Stimulated activated naive CD4-positive, alpha-beta T cell treated with Interleukin-2 at 50 U/mL for 16 hours (primary cell): Measurements from ENCODE around the gene COQ5.
"Not testable (repeated sequence)": the region's sequence is repeated elsewhere in the genome, so short reads cannot be mapped to it uniquely, and the experiment has no call there.

Experiments used
- DNase-seq: peaks from one replicate; lab custom pipeline; 2025; lab: John Stamatoyannopoulos, UW

The COQ5 gene, protein sequence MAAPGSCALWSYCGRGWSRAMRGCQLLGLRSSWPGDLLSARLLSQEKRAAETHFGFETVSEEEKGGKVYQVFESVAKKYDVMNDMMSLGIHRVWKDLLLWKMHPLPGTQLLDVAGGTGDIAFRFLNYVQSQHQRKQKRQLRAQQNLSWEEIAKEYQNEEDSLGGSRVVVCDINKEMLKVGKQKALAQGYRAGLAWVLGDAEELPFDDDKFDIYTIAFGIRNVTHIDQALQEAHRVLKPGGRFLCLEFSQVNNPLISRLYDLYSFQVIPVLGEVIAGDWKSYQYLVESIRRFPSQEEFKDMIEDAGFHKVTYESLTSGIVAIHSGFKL

DNA sequence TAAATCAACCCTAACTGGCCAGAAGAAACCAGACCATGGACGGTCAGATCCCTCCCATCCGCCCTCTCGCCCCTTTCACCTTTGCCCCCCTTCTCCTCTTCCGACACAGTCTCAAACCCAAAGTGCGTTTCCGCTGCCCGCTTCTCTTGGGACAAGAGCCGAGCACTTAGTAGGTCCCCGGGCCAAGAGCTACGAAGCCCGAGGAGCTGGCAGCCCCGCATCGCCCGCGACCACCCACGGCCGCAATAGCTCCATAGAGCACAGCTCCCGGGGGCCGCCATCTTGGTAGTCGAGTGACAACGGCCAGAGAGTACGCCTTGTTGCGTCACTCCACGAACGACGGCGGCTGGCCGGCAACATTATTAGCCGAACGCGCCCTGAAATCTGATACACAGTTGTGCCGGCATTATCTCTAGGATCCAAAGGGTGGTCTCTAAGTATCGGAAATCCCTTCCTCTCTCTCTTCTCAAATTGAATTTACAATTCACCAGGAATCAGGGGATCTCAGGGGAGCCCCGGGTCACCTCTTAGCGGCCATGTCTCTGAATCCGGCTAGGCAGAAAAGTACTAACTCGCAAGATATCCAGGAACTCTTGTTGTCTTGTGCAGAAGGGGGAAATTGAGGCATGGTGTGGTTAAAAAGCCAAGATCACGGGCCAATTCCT, at the start of gene COQ5:
Gene COQ5 (minus strand): TSS at position 298 of the 665 bp plus-strand sequence. CDS start 17 bp downstream, at position 281.
- peak; percentile 84 for DNase-seq

DNA sequence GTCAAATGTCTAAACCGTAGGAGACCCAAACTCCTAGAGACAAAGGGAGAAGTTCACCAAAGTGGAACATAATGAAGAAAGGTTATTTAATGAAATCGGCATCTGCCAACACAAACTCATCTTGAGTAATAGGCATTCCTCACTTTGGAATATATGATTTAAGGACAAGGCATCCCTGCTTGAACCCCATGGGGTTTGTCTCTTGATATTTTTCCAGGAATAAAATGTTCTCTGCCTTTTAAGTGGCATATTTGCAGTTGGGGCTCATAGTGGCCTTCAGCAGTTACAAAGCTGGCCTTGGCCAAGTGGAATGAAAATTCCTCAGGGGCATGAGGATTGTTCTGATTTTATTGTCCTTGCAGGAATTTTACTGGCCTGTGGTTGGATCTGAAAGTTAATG, 45.1 kb upstream of the COQ5 start:
- no peak for DNase-seq

DNA sequence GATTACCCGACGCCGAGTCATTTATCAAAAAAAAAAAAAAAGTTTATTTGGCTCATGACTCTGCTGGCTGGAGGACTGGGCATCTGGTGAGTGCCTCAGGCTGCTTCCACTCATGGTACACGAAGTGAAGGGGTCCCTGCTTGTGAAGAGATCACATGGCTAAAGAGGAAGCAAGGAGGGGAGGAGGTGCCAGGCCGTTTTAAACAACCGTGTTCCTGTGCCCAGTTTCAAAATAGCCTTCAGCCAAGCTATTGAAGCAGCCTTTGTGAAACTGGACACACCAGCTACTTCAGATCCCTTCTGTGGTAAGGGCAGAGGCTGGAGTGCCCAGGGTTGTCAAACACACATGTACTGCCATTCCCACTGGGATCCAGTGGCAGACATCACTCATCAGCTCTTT, 44.6 kb upstream of the COQ5 start:
- DNase-seq, result no peak

DNA sequence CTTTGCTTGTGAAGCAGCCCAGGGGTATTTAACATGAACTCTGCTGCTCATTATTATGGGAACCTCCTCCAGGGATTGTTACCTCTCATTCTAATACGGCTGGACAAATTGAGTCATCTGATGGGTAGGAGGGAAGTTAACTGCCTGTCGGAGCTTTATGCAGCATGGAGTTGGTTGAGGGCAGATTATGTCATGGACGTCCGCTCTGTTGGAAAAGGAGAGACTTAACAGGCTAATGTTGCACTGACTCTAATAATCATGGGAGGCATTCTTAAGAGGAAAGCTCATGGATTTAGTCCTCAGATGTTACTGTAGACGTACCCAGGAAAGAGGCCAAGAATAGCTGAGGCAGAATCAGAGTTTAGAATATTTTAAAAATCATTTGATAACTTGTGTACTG, 42.3 kb upstream of the COQ5 start:
- no peak for DNase-seq

DNA sequence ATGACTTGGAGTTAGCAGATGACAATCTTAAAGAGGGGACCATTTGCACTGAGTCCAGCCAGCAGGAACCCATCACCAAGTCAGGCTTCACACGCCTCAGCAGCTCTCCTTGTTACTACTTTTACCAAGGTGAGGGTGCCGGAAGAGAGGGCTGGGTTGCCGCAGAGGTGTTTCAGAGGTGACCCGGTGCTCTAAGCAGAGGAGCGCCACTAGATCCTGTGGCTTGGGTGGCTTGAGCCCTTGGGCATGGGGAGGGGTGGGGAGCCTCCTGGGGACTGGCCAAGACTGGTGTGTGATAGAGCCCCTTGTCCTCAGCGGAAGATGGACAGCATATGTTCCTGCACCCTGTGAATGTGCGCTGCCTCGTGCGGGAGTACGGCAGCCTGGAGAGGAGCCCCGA, 34.5 kb upstream of the COQ5 start:
- no peak for DNase-seq

DNA sequence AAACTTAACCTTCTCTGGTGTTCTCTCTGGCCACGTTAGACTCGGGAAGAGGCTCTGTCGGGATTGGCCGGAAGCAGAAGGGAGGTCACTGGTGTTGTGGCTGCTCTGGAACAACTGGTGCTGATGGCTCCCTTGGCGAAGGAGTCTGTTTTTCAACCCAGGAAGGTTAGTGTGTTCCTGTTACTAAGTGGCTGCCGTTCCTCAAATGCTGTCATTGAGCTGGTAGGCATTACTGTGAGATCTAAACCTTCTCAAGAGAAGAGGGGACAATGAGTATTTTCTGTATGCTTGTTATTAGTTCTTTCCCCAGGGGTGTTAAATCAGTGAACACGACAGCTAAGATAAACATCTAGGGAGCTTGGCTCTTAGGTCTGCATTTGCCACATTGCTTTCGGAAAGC, 33.9 kb upstream of the COQ5 start:
- no peak for DNase-seq

DNA sequence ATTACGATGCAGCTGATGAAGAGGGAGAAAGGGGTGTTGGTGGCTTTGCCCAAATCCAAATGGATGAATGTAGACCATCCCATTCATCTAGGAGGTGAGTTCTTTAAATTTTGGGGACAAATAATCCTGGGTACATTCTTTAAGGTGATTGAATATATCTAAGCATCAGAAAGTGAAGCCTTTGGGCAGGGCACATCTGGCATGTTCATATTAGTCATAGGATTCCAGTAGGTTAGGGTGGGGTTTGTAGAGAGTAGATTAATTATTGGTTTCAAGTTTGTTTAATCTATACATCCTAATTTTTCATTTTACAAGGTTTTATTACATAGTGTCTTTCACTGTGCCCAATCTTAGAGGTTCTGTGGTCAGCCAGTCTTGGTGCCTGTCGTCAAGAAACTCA, 28.6 kb upstream of the COQ5 start:
- no peak for DNase-seq

DNA sequence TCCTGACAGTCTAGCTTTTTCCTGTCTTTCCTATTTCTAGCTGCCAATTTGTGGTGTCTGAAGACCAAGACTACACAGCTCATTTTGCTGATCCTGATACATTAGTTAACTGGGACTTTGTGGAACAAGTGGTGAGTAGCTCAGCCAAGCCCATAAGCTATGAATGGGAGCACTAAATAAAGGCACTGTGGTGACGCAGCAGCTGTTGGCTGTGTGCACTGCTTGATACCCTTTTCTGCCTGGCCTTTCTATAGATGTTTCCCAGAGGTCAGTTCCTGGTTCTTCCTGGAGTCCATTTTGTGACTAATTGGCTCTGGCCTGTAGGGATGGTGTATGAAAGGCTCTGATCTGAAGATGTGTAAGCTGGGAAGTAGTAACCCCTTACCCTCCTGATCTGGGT, 25.7 kb upstream of the COQ5 start:
- DNase-seq, result no peak

DNA sequence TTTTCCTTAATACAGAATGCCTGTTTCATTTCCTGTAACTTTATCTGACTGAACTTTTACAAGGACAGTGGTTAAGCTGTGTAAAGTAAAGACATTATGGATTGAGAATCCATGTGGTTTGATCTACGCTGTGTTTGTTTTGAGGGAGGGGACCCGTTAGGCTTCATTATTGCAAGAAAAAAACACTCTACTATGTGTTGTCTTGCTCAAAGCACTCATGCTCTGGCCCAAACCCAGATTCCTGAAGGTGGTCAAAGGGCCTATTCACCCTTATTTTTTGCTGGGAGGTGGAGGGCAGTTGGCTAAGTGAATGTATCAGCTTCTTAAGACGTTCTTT, 17.1 kb upstream of the COQ5 start:
- no peak for DNase-seq

DNA sequence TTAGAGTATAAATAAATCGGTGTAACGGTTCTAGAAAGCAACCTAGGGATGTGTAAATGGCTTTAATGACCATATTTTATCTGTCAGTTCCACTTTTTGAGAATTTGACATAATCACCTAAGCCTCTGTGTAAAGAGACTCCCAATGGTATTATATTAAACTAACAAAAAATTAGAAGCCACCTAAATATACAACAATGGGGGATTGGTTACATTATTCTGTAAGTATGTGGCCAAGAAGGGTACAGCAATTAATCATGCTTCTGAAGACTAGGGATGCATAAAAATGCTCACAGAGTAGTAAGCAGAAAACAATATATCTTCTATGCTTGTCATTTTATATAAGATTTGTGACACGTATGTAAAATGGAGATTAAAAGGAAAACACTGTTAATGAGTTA, 15.7 kb upstream of the COQ5 start:
- DNase-seq, result no peak

DNA sequence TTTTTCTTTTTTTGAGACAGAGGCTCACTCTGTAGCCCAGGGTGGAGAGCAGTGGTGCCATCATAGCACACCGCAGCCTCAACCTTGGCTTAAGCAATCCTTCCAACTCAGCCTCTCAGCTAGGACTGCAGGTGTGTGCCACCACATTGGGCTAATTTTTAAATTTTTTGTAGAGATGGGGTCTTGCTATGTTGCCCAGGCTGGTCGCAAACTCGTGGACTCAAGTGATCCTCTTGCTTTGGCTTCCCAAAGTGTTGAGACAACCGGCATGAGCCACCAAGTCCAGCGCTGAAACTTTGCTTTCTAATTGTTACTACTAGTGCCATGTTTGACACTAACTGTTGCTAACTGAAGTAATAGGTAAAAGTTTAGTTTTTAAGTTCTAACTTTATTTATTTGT, 13.2 kb upstream of the COQ5 start:
- no peak for DNase-seq

DNA sequence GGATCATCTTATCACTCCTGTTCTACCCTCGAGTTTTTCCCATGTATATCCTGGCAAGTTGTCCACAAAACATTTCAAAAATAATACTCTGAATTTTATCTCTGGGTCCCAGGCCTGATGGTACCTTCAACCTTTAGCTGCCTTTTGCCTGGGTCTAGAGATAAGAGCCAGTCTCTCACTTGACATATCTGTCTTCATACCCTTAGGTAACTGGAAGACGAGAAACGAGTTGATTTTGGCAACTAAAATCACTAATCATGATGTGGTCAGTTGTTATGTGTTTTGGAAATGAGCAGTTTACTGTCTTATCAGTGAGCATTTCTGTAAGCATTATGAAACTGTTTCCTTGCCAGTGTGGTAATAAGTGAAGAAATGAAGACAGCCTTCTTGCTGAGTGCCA, 11.5 kb upstream of the COQ5 start:
- no peak for DNase-seq

DNA sequence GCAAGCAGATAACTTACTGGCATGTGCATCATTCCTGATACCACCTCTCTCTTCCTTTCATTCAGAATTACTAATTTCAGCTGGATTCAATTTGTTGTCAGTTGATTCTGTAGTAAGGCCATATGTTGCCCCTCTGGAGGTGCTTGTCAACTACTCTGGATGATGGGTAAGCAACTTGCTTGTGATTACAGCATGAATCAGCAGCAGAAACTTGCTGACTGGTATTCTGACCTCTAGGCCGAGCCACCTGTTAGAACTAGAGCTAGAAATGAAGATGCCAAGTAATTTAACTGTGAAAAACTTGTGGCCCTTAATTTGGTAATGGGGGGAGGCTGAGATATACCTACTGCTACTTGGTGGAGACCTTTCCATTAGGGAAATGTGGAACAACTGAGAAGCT, 10.3 kb upstream of the COQ5 start:
- DNase-seq, result no peak

DNA sequence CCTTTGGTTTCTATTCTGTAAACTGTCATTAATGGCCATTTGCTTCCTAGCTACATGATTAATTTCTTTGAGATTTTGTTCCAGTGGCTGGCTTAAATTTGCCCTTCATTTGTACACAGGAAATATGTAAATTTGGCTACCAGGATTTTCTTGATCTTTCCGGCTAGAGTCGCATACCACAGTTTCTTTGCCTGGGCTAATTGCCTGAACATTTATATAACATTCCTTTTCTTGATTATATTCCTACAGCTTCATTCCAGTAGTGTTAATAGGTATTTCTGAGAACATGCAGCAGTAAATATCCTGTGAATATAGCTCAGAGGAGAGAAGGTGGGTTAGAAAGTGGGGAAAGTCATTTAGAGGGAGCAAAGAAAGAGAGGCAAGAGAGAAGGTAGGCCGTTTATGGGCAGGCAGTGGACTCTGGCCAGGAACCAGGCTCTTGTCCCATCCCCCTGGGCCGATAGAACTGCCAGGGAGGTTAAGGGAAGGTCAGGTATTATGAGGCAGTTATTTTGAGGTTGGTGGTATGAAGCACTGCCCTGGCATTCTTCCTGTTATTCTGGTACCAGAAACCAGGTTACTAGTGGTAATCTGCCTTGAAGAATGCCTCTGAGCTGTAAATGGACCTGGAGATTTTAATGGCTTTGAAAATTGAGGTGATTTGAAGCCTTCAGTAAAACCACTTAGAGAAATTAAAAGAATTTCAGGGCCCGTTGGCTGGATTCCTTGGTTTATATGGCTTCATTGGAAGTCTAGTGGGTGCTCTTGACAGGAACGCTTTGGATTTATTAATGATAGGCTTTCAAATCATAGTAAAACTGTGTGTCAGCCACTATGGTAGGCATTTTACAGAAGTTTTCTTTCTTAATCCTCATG, 9.6 kb upstream of the COQ5 start:
- no peak for DNase-seq

DNA sequence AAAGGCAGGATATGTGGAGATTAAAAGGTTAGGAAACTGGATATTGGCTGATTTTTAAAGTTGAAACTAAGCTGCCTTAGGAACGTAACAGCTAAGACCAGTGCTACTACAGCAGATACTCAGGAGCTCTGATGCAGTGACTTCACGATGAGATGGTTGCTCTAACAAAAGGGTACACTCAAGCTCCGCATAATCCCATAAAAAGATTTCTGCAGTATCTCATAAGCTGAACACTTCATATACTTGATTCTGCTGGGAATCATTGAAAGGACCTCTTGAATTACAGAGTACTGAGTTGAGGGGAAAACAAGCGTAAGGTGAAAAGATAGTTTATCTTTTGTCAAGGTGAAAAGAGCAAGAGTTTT, 8.9 kb upstream of the COQ5 start:
- no peak for DNase-seq

DNA sequence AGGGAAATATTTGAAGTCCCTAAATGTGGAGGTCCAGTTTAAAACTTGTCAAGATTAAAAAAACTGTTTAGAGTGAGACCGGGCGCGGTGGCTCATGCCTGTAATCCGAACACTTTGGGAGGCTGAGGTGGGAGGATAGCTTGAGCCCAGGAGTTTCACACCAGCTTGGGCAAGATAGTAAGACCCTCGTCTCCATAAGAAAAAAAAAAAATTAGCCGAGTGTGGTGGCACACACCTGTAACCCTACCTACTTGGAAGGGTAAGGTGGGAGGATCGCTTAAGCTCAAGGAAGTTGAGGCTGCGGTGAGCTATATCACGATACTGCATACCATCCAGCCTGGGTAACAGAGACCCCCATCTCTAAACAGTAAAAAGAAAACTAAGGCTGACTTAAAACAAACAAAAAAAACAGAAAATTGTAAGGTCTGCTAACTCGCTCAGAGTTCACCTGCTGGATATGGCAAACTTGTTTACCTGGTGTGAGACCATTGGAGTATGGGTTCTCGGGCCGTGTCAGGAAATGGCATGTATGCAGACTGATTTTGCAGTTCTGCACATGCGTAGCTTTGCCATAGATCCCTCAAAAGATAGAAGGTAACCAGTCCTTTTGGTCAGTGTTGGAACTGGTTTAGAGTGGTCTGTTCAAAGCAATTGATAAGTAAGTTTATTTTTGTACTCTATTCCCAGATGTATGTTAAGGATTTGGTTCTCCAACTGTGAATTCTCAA, 7.3 kb upstream of the COQ5 start:
- peak; percentile 5 for DNase-seq

DNA sequence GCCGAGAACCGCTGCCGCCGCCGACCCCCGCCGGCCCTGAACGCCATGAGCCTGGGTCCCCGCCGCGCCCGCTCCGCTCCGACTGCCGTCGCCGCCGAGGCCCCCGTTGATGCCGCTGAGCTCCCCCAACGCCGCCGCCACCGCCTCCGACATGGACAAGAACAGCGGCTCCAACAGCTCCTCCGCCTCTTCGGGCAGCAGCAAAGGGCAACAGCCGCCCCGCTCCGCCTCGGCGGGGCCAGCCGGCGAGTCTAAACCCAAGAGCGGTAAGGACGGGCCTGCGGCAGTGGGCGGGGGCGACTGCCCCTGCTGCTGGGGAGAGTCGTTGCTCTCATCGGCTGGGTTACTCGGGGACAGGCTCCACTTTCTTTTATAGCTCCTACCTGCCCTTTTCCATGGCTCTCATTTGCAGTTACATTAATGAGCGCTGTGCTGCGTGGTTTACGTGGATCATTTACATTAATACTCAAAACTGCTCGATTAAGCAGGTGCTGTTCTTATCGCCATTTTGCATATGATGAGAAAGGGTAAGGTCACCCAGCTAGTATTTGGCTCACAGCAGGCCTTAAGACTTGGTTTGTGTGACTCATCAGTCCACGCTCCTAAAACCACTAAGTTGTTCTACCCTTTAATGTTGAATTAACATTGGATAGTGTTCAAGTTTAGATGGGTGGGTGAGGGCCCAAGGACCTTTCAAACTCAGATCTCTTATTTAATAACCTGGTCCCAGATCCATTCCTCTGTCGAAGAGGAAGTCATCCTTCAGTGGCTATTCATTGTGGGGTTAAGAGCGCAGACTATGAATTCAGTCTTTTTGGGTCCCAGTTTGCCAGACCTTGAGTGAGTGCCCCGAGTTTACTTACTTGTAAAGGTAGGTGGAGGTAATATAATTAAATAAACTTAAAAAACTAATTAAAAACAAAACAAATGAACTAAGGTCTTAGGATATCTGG, 6.0 kb upstream of the COQ5 start:
- peak; percentile 31 for DNase-seq

DNA sequence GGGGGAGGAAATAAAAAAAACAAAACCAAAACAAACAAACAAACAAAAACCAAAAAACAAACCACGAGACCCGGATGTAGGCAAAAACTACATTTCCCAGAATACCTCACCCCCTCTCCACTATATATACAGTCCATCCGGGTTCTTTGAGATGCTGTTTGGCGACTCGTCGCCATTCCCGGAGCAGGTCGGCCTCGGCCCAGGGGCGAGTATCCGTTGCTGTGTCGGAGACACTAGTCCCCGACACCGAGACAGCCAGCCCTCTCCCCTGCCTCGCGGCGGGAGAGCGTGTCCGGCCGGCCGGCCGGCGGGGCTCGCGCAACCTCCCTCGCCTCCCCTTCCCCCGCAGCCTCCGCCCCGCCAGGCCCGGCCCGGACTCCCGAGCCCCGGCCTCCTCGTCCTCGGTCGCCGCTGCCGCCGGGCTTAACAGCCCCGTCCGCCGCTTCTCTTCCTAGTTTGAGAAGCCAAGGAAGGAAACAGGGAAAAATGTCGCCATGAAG, 5.3 kb upstream of the COQ5 start, which contains the start of gene RNF10:
Gene RNF10 (plus strand): TSS at position 154 of the 500 bp plus-strand sequence. CDS start 456 bp downstream, outside the sequence.
- peak; percentile 49 for DNase-seq

DNA sequence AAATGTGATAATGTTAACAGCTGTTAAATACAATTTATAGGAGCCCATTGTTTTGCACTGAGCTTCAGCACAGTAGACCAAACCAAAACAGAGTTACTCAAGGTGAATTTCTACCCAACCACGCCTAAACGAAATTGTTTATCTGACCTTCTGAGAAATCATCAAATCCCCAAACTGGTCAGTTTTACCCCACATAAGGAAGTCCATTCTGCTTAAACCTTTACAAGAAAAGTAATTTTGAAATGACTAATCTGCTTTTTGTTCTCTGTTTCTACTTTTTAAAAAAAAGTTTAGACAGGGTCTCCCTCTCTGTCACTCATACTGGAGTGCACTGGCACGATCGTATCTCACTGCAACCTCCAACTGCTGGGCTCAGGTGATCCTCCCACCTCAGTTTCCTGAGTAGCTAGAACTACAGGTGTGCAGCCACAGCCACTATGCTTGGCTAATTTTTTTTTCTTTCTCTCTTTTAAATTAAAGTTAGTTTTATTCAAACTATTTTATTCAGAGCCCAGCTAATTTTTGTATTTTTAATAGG, 3.8 kb upstream of the COQ5 start:
- no peak for DNase-seq

DNA sequence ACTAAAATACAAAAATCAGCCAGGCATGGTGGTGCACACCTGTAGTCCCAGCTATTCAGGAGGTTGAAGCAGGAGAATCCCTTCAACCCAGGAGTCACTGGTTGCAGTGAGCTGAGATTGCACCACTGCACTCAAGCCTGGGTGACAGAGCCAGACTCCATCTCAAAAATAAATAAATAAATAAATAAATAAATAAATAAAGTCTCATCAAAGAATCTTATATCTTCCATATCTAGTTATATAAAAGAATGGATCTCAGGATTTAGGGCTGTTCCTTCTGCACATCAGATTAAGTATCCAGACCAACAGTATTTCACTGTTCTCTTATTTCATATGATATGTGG, 1.4 kb upstream of the COQ5 start:
- not testable (repeated sequence) for DNase-seq
